GM23338 (cell line): ENCODE results near the gene EXOSC7. TPM values are rescaled to one million over a fixed set of nuclear protein-coding genes. Genes with fewer than 3 reads are reported as not detected.

ENCODE experiments used
- ATAC-seq: fragments of 200-7000 bp; cut with Tn5 transposase; 3 replicates; pipeline ENCODE4 v1.9.1; 2020
- DNase-seq: peaks from one replicate; pipeline ENCODE4 v3.0.0-alpha.2; 2015; ENCODE audit warnings: low spot score
- H2AFZ ChIP-seq: fragments of 200-600 bp; sonication (generic); 2 replicates; pipeline ENCODE4 v1.8.0; 2016; ENCODE audit warnings: antibody characterized with exemption, mild to moderate bottlenecking, moderate library complexity
- H3F3A ChIP-seq: fragments of 200-600 bp; sonication (generic); replicated peaks from 2 replicates; pipeline ENCODE4 v1.8.0; 2017; ENCODE audit warnings: antibody characterized with exemption, mixed run types, low read depth
- H3K27ac ChIP-seq: fragments of 200-600 bp; sonication (generic); 2 replicates; pipeline ENCODE4 v1.6.1; 2016; ENCODE audit warnings: low read depth
- H3K27me3 ChIP-seq: fragments of 200-600 bp; sonication (generic); 2 replicates; pipeline ENCODE4 v1.8.0; 2016; ENCODE audit warnings: mild to moderate bottlenecking, mixed run types, moderate library complexity; ENCODE audit not compliant: insufficient read depth
- H3K36me3 ChIP-seq: fragments of 200-600 bp; sonication (generic); 2 replicates; pipeline ENCODE4 v1.8.0; 2016; ENCODE audit warnings: mild to moderate bottlenecking; ENCODE audit not compliant: insufficient read depth
- H3K4me1 ChIP-seq: fragments of 200-600 bp; sonication (generic); 2 replicates; pipeline ENCODE4 v1.8.0; 2016; ENCODE audit warnings: mild to moderate bottlenecking, moderate library complexity; ENCODE audit not compliant: insufficient read depth
- H3K4me2 ChIP-seq: fragments of 200-600 bp; sonication (generic); 2 replicates; pipeline ENCODE4 v1.7.1; 2017; ENCODE audit warnings: mixed run types
- H3K4me3 ChIP-seq: fragments of 200-600 bp; sonication (generic); 2 replicates; pipeline ENCODE4 v1.6.1; 2016; ENCODE audit warnings: mixed run types
- H3K79me2 ChIP-seq: fragments of 200-600 bp; sonication (generic); replicated peaks from 2 replicates; pipeline ENCODE4 v1.8.0; 2017; ENCODE audit warnings: mild to moderate bottlenecking; ENCODE audit not compliant: insufficient read depth
- H3K9me2 ChIP-seq: fragments of 200-600 bp; sonication (generic); 2 replicates; pipeline ENCODE4 v1.8.0; 2017; ENCODE audit not compliant: insufficient read depth
- H4K20me1 ChIP-seq: fragments of 200-600 bp; sonication (generic); replicated peaks from 2 replicates; pipeline ENCODE4 v1.8.0; 2017; ENCODE audit warnings: mild to moderate bottlenecking; ENCODE audit not compliant: insufficient read depth
- H3K27ac Mint-ChIP-seq: 2 replicates; pipeline ENCODE4 v1.8.0; 2020; ENCODE audit warnings: inconsistent platforms, mild to moderate bottlenecking, moderate library complexity, mixed read lengths
- H3K27me3 Mint-ChIP-seq: 3 replicates; pipeline ENCODE4 v1.8.0; 2022; ENCODE audit warnings: low read depth, mild to moderate bottlenecking, moderate library complexity, mixed read lengths, inconsistent platforms; ENCODE audit not compliant: insufficient read depth, poor library complexity
- H3K36me3 Mint-ChIP-seq: 3 replicates; pipeline ENCODE4 v1.8.0; 2021; ENCODE audit warnings: low read depth, mild to moderate bottlenecking, inconsistent platforms, moderate library complexity, mixed read lengths
- H3K4me1 Mint-ChIP-seq: 3 replicates; pipeline ENCODE4 v1.8.0; 2020; ENCODE audit warnings: mild to moderate bottlenecking, inconsistent platforms, mixed read lengths
- H3K4me3 Mint-ChIP-seq: 3 replicates; pipeline ENCODE4 v1.8.0; 2021; ENCODE audit warnings: moderate library complexity, mild to moderate bottlenecking, inconsistent platforms, mixed read lengths
- H3K9me3 Mint-ChIP-seq: 3 replicates; pipeline ENCODE4 v1.8.0; 2020; ENCODE audit warnings: moderate library complexity, mild to moderate bottlenecking, inconsistent platforms, mixed read lengths
- CTCF ChIP-seq, 2 experiments: fragments of 200-600 bp in 1 of 2; sonication (generic) in 1 of 2; conservative IDR thresholded peaks; 2 replicates each; pipeline versions ENCODE4 v1.5.1 to v1.6.1; 2016 to 2017; ENCODE audit warnings: antibody characterized with exemption in 2 of 2, low read depth in 2 of 2, mild to moderate bottlenecking in 2 of 2, moderate library complexity in 1 of 2
- EZH2 ChIP-seq: fragments of 200-600 bp; sonication (generic); IDR thresholded peaks from one replicate; pipeline ENCODE4 v1.8.0; 2017; ENCODE audit warnings: antibody characterized with exemption, mild to moderate bottlenecking, low read depth; ENCODE audit not compliant: unreplicated experiment
- EZH2phosphoT487 ChIP-seq: fragments of 200-600 bp; sonication (generic); IDR thresholded peaks from one replicate; pipeline ENCODE4 v1.8.1; 2018; ENCODE audit warnings: antibody characterized with exemption; ENCODE audit not compliant: unreplicated experiment
- NANOG ChIP-seq: IDR thresholded peaks from 2 replicates; pipeline ENCODE4 v1.6.1; 2016; ENCODE audit warnings: antibody characterized with exemption, borderline replicate concordance
- POLR2AphosphoS5 ChIP-seq: IDR thresholded peaks from 2 replicates; pipeline ENCODE4 v1.6.1; 2016; ENCODE audit warnings: antibody characterized with exemption, low read depth
- STAT1 ChIP-seq: IDR thresholded peaks from one replicate; pipeline ENCODE4 v1.6.1; 2016; ENCODE audit warnings: antibody characterized with exemption; ENCODE audit not compliant: unreplicated experiment
- ZNF114 ChIP-seq: fragments of 250-450 bp; sonication (Bioruptor Pico); IDR thresholded peaks from 2 replicates; pipeline ENCODE4 v1.5.0; 2020; ENCODE audit warnings: mild to moderate bottlenecking, moderate library complexity
- ZNF462 ChIP-seq: fragments of 250-450 bp; sonication (Bioruptor Pico); IDR thresholded peaks from 2 replicates; pipeline ENCODE4 v1.5.0; 2020; ENCODE audit warnings: mild to moderate bottlenecking, moderate library complexity
- polyA plus RNA-seq: library from polyadenylated mRNA; unstranded; fragments of >200 nt; fragmentation: Nextera tagmentation; extraction: Ambion mirVana; gene quantifications from 2 replicates; pipeline ENCODE4 v1.2.1, GENCODE V29; 2016
- total RNA-seq: library from RNA; depleted of rRNA; stranded (reverse); fragments of >200 nt; shearing (Covaris generic); gene quantifications from 2 replicates; pipeline ENCODE4 v1.2.3, GENCODE V29; 2014
- TF ChIP-seq, protein P1 (sequence below): IDR thresholded peaks from 2 replicates; pipeline ENCODE4 v1.6.1; 2016; ENCODE audit warnings: antibody characterized with exemption

EXOSC7 gene
- total and polyA plus RNA-seq, 2 experiments from 2014 or later = 84.8 to 120 TPM

DNA sequence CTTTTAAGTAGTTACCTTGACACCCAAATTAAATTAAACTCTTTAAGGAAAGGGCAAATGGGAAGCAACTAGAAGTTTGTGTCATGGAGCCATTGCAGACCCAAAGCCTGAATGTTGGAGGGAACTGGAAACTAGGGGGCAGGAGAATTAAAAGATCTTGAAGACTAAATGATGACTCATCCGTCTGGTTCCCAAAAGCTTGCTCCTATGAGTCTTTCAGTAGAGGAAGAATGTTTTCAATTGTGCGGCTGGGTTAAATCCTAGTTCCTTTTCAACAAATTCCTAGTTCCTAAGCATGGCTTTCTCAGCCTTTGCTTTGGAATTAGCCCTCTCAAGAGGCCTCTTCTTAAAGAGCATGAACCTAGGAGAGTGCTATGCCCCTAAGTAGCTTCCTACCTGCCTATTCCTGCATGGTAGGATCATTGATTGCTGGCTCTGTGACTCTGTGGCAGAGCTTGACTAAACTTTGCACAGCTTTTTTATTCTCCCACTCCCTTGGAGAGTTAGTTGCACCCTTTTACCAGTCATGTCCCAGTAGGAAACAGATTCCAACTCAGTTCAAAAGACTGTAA lies 67.8 kb downstream of the EXOSC7 start:
- H3K4me1 Mint-ChIP-seq = peaks cover 4% of the 10 kb centered on the region; the same call in 2 of the 3 replicates
- H3K27ac Mint-ChIP-seq = no peak overlapping the region
- DNase-seq (no peak), ATAC-seq (no peak)
- no peak overlapping the region for H3K4me2 ChIP-seq
- no peaks in the 10 kb centered on the region for H3K9me2 ChIP-seq
- H3K4me1 ChIP-seq = no peaks in the 10 kb centered on the region
- no peaks in the 10 kb centered on the region for H3K9me3 Mint-ChIP-seq
- H3K4me3 Mint-ChIP-seq = no peak overlapping the region
- peaks cover 3% of the 10 kb centered on the region for H3K27me3 Mint-ChIP-seq
- H2AFZ ChIP-seq = no peak overlapping the region
- TF ChIP-seq CTCF (conservative IDR thresholded peaks at IDR 0.05; ENCODE audit: low read depth in 2 of 2) = 0 out of 4 replicates have a peak, but pooled peaks of 1 of the 2 experiments have one; percentile 0
- TF ChIP-seq ZNF114 (CRISPR knock-in tag) = no peak
- no peaks in the 10 kb centered on the region for H3K36me3 Mint-ChIP-seq
- H3F3A ChIP-seq = no peaks in the 10 kb centered on the region
- H4K20me1 ChIP-seq = no peaks in the 10 kb centered on the region
- H3K36me3 ChIP-seq = no peaks in the 10 kb centered on the region
- no peaks in the 10 kb centered on the region for H3K27me3 ChIP-seq
- no peaks in the 10 kb centered on the region for H3K79me2 ChIP-seq
- H3K4me3 ChIP-seq = no peak overlapping the region
- H3K27ac ChIP-seq = no peak overlapping the region

DNA sequence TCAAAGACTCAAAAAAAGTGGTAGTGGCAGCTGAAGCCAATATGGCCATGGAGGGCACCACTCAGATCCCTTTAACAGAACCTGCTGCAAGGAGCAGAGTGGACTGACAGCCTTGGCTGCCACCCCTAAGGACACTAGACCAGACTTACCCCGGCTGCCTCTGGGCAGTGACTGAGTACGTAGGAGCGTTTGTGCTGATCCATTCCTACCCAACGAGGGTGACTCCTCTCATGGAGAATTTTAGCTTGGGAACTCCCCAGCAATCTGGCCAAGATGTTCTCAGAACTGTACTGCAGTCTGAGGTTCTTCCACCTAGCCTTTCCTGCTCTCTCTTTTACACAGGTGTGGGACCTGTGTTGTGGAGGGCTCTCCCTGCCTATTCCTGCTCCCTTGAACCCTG lies 72.2 kb downstream of the EXOSC7 start:
- H3F3A ChIP-seq = no peaks in the 10 kb centered on the region
- no peak overlapping the region for H3K27ac ChIP-seq
- H4K20me1 ChIP-seq = no peaks in the 10 kb centered on the region; the same call in 1 of the 2 replicates
- no peaks in the 10 kb centered on the region for H3K27me3 ChIP-seq
- Mint-ChIP-seq H3K4me3 (no peak overlapping the region), H3K4me1 (peaks cover 4% of the 10 kb centered on the region; the same call in 2 of the 3 replicates), H3K27me3 (peaks cover 7% of the 10 kb centered on the region), H3K36me3 (no peaks in the 10 kb centered on the region), H3K9me3 (no peaks in the 10 kb centered on the region), H3K27ac (no peak overlapping the region)
- H3K79me2 ChIP-seq = no peaks in the 10 kb centered on the region
- no peak overlapping the region for H2AFZ ChIP-seq
- DNase-seq (no peak), ATAC-seq (no peak)
- no peaks in the 10 kb centered on the region for H3K36me3 ChIP-seq
- H3K4me2 ChIP-seq = no peak overlapping the region
- H3K4me3 ChIP-seq = no peak overlapping the region
- H3K9me2 ChIP-seq = no peaks in the 10 kb centered on the region
- no peaks in the 10 kb centered on the region for H3K4me1 ChIP-seq
- no peak for TF ChIP-seq ZNF462 (CRISPR knock-in tag)
- TF ChIP-seq STAT1 = no peak
- TF ChIP-seq ZNF114 (CRISPR knock-in tag) = no peak
- no peak for TF ChIP-seq POLR2AphosphoS5
- TF ChIP-seq, protein P1, sequence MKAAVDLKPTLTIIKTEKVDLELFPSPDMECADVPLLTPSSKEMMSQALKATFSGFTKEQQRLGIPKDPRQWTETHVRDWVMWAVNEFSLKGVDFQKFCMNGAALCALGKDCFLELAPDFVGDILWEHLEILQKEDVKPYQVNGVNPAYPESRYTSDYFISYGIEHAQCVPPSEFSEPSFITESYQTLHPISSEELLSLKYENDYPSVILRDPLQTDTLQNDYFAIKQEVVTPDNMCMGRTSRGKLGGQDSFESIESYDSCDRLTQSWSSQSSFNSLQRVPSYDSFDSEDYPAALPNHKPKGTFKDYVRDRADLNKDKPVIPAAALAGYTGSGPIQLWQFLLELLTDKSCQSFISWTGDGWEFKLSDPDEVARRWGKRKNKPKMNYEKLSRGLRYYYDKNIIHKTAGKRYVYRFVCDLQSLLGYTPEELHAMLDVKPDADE = no peak
- no peak for TF ChIP-seq EZH2phosphoT487
- no peak for TF ChIP-seq NANOG
- no peak for TF ChIP-seq CTCF (conservative IDR thresholded peaks at IDR 0.05; ENCODE audit: low read depth in 2 of 2)
- TF ChIP-seq EZH2 = no peak
